ENCODE data around the gene ZDHHC11B.
"Not testable (repeated sequence)": the region's sequence is repeated elsewhere in the genome, so short reads cannot be mapped to it uniquely, and the experiment has no call there.

ZDHHC11B gene

GRCh38 chr5:816176-816575, 31.6 kb upstream of the ZDHHC11B start:
- TF ChIP-seq, protein P1, sequence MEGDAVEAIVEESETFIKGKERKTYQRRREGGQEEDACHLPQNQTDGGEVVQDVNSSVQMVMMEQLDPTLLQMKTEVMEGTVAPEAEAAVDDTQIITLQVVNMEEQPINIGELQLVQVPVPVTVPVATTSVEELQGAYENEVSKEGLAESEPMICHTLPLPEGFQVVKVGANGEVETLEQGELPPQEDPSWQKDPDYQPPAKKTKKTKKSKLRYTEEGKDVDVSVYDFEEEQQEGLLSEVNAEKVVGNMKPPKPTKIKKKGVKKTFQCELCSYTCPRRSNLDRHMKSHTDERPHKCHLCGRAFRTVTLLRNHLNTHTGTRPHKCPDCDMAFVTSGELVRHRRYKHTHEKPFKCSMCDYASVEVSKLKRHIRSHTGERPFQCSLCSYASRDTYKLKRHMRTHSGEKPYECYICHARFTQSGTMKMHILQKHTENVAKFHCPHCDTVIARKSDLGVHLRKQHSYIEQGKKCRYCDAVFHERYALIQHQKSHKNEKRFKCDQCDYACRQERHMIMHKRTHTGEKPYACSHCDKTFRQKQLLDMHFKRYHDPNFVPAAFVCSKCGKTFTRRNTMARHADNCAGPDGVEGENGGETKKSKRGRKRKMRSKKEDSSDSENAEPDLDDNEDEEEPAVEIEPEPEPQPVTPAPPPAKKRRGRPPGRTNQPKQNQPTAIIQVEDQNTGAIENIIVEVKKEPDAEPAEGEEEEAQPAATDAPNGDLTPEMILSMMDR (IDR thresholded peaks at IDR 0.05; ENCODE audit: insufficient read depth, low read length, poor library complexity, severe bottlenecking): no peak
- no peak overlapping the region for H3K4me3 ChIP-seq (replicated peaks; ENCODE audit: low read depth, low read length)
- no peaks in the 10 kb centered on the region for H3K27me3 ChIP-seq (replicated peaks; ENCODE audit: control insufficient read depth, insufficient read depth, low read length)
- no peaks in the 10 kb centered on the region for H3K36me3 ChIP-seq (ENCODE audit: control insufficient read depth, insufficient read depth, low read length)
- no peak for DNase-seq (ENCODE audit: extremely low read depth, insufficient read length)

DNA sequence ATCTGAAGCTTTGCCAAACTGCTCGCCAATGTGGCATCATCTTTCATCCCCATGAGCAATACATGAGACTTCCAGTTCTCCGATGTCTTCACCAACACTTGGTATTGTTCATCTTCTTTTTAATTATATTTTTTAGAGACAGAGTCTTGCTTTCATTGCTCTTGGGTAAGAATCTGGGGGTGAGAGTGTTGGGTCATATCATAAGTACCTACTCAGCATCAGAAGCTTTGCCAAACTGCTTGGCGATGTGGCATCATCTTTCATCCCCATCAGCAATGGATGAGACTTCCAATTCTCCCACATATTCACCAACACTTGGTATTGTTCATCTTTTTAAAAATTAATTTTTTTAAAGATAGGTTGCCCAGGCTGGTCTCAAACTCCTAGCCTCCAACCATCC, 30.9 kb upstream of the ZDHHC11B start:
- no peak overlapping the region for H3K4me3 ChIP-seq (replicated peaks; ENCODE audit: low read depth, low read length)
- H3K36me3 ChIP-seq (ENCODE audit: control insufficient read depth, insufficient read depth, low read length): no peaks in the 10 kb centered on the region
- H3K27me3 ChIP-seq (replicated peaks; ENCODE audit: control insufficient read depth, insufficient read depth, low read length): no peaks in the 10 kb centered on the region
- no peak for DNase-seq (ENCODE audit: extremely low read depth, insufficient read length)
- TF ChIP-seq, protein P1 (IDR thresholded peaks at IDR 0.05; ENCODE audit: insufficient read depth, low read length, poor library complexity, severe bottlenecking): no peak

GRCh38 chr5:813575-813974, 29.0 kb upstream of the ZDHHC11B start:
- not testable (repeated sequence) for DNase-seq (ENCODE audit: extremely low read depth, insufficient read length); H3K27me3 ChIP-seq (replicated peaks; ENCODE audit: control insufficient read depth, insufficient read depth, low read length); H3K4me3 ChIP-seq (replicated peaks; ENCODE audit: low read depth, low read length); H3K36me3 ChIP-seq (ENCODE audit: control insufficient read depth, insufficient read depth, low read length)

DNA sequence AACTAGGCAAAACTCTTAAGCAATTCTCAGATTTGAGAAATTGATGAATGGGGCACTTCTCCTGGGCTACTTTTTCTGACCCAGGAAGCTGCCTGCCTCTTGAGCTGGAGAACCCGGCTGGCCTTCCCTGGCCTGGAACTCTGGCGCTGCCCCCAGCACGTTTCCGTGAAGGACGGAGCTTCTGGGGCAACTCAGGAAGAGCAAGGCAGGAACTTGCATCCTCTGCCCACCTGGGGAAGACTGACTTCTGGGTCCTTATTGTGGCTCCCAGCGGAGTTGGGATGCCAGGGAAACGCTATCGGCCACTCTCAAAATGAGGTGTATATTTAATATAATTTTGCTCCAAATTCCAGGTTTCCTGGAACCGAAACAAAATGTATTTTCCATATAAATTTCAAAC, 26.9 kb upstream of the ZDHHC11B start:
- not testable (repeated sequence) for DNase-seq (ENCODE audit: extremely low read depth, insufficient read length)

DNA sequence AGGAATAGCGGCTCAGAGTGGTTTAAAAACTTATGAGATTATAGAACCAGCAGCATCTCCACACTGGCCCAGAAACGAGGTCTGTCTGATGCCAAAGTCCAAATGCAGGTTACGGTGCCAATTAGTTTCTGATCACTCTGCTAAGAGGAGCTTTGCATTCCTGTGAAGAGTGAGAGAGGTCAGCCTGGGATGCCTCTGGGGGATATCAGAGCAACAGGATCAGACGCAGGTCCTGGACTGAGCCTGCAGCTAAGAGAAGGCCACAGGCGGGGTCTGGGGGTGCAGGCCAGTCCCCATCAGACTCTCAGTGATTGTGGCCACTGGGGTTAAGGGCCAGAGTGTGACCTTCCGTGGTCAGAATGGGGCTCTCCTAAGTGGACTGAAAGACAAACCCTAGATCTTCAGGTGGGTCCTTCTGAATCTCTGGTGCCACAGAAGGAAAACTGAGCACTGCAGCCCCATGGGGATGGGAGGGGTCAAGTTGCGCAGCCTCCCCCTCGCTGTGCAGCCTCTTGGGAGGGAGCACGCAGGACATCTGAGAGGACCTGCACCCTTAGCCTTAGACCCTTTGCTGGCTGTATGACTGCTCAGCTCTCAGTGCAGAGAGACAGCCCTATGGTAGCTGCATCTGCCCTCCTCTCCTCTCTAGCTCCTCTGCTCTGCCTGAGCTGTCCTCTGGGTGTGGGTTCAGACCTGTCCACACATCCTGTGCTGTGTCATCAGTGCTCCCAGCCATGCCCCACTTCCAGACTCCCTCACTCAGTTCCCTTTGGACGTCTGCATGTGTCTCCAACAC, 23.4 kb upstream of the ZDHHC11B start:
- not testable (repeated sequence) for H3K36me3 ChIP-seq (ENCODE audit: control insufficient read depth, insufficient read depth, low read length); DNase-seq (ENCODE audit: extremely low read depth, insufficient read length); H3K27me3 ChIP-seq (replicated peaks; ENCODE audit: control insufficient read depth, insufficient read depth, low read length); H3K4me3 ChIP-seq (replicated peaks; ENCODE audit: low read depth, low read length)

More for the DNA sequence above, 26.9 kb upstream of the ZDHHC11B start:
- not testable (repeated sequence) for H3K27me3 ChIP-seq (replicated peaks; ENCODE audit: control insufficient read depth, insufficient read depth, low read length); H3K36me3 ChIP-seq (ENCODE audit: control insufficient read depth, insufficient read depth, low read length); H3K4me3 ChIP-seq (replicated peaks; ENCODE audit: low read depth, low read length)

DNA sequence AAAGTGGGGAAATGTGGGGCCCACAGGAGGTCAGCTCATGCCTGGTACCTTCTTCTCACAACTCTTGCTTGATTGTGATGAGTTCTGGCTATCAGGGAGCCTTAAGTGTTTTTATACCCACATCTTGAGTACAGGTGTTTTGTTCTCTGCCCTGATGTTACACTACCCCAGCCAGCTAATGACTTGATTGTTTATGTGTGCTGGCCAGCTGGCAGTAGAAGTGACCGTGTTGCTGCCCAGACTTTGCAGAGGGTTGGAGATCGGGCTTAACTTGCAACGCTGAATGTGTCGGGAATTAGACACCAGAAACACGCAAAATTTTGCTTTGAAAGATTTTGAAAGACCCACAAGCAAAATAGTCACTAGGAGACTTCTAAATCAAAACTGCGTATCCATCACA, 16.9 kb upstream of the ZDHHC11B start:
- no peaks in the 10 kb centered on the region for H3K36me3 ChIP-seq (ENCODE audit: control insufficient read depth, insufficient read depth, low read length)
- no peak for DNase-seq (ENCODE audit: extremely low read depth, insufficient read length)
- no peak overlapping the region for H3K4me3 ChIP-seq (replicated peaks; ENCODE audit: low read depth, low read length)
- H3K27me3 ChIP-seq (replicated peaks; ENCODE audit: control insufficient read depth, insufficient read depth, low read length): no peaks in the 10 kb centered on the region
- TF ChIP-seq, protein P1 (IDR thresholded peaks at IDR 0.05; ENCODE audit: insufficient read depth, low read length, poor library complexity, severe bottlenecking): no peak

DNA sequence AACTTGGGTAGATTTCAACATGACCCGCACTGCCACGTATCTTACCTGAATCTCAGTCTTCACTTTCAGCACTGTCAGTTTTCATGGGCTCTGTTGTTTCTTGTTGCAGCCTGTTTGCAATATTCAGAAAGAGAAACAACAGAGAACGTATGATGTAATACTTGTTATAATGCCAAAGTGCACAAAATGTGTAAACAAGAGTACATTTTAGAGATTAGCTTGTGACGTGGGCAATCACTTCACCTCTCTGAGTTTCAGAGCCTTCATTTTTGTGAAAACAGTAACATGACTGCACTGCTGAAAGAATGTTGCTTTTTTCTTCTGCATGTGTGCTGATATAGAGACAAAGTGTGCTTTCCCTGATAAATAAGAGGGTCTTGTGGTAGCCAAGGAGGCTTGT, 16.5 kb upstream of the ZDHHC11B start:
- not testable (repeated sequence) for H3K4me3 ChIP-seq (replicated peaks; ENCODE audit: low read depth, low read length)

DNA sequence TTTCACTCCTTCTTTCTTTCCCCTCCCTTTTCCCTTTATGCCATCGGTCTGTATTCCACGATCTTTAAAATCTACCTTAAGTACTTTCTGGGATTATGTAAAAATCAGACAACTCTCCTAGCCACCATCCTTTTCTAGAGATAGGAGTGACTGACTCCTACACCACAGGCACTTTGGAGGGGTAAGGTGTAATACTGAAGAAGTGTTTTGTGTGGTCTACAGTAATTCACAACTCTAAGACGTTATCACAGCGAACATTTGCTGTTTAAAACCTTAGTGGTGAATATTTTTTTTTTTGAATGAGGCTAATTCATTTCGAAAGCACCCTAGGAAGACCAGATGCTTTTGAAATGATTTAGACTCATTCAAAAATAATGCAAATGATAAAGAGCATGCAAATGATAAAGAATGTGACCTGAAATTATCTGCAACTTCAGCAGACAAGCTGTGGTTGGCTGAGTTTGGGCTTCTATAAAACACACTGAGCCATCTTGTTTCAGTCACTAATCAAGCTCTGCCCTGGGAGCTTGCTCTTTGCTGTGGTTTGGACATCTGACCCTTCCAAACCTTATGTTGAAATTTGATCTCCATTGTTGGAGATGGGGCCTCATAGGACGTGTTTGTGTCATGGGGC, 14.1 kb upstream of the ZDHHC11B start:
- H3K27me3 ChIP-seq (replicated peaks; ENCODE audit: control insufficient read depth, insufficient read depth, low read length); DNase-seq (ENCODE audit: extremely low read depth, insufficient read length); H3K4me3 ChIP-seq (replicated peaks; ENCODE audit: low read depth, low read length): not testable (repeated sequence)

More for the DNA sequence above, 16.5 kb upstream of the ZDHHC11B start:
- not testable (repeated sequence) for H3K27me3 ChIP-seq (replicated peaks; ENCODE audit: control insufficient read depth, insufficient read depth, low read length); DNase-seq (ENCODE audit: extremely low read depth, insufficient read length); H3K36me3 ChIP-seq (ENCODE audit: control insufficient read depth, insufficient read depth, low read length)

GRCh38 chr5:797986-798385, 13.5 kb upstream of the ZDHHC11B start:
- H3K4me3 ChIP-seq (replicated peaks; ENCODE audit: low read depth, low read length); H3K27me3 ChIP-seq (replicated peaks; ENCODE audit: control insufficient read depth, insufficient read depth, low read length); DNase-seq (ENCODE audit: extremely low read depth, insufficient read length); H3K36me3 ChIP-seq (ENCODE audit: control insufficient read depth, insufficient read depth, low read length): not testable (repeated sequence)

More for the DNA sequence above, 14.1 kb upstream of the ZDHHC11B start:
- H3K36me3 ChIP-seq (ENCODE audit: control insufficient read depth, insufficient read depth, low read length): not testable (repeated sequence)

DNA sequence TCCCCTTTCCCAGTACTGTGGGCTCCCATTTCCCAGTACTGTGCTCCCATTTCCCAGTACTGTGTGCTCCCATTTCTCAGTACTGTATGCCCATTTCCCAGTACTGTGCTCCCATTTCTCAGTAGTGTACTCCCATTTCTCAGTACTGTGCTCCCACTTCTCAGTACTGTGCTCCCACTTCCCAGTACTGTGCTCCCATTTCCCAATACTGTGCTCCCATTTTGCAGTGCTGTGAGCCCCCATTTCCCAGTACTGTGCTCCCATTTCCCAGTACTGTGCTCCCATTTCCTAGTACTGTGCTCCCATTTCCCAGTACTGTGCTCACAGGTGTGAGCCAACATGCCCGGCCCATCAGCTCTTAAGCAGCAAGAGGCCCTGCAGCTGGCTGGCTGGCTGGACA, 11.3 kb upstream of the ZDHHC11B start:
- not testable (repeated sequence) for DNase-seq (ENCODE audit: extremely low read depth, insufficient read length); H3K27me3 ChIP-seq (replicated peaks; ENCODE audit: control insufficient read depth, insufficient read depth, low read length)

DNA sequence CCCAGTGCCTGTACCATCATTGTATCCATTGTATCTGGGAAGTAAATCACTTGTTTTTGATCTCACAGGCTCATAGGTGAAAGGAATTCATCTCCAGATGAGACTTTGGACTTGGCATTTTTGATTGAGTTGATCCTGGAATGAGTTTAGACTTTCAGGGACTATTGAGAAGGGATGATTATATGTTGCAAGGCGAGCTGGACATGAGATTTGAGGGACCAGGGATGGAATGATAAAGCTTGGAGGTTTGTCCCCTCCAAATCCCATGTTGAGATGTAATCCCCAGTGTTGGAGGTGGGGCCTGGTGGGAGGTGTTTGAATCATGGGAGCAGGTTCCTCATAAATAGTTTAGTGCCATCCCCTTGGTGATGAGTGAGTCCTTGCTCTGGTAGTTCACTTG, 10.4 kb upstream of the ZDHHC11B start:
- not testable (repeated sequence) for H3K4me3 ChIP-seq (replicated peaks; ENCODE audit: low read depth, low read length); DNase-seq (ENCODE audit: extremely low read depth, insufficient read length); H3K27me3 ChIP-seq (replicated peaks; ENCODE audit: control insufficient read depth, insufficient read depth, low read length); H3K36me3 ChIP-seq (ENCODE audit: control insufficient read depth, insufficient read depth, low read length)

More for the DNA sequence above, 11.3 kb upstream of the ZDHHC11B start:
- H3K4me3 ChIP-seq (replicated peaks; ENCODE audit: low read depth, low read length); H3K36me3 ChIP-seq (ENCODE audit: control insufficient read depth, insufficient read depth, low read length): not testable (repeated sequence)
